Heart left ventricle (tissue), 16 donors: Measurements from ENCODE around the gene WWTR1. TPM values are rescaled to one million over a fixed set of nuclear protein-coding genes. Genes with fewer than 3 reads are reported as not detected.

Experiments
- ATAC-seq, 4 donors: fragments of 200-7000 bp; cut with Tn5 transposase; one replicate each; pipeline ENCODE4 v1.9.1; 2020 to 2022; ENCODE audit warnings: moderate library complexity in 4 of 4, mild to moderate bottlenecking in 3 of 4, moderate number of reproducible peaks in 1 of 4
- DNase-seq, 5 donors: peaks; one replicate each; pipeline ENCODE4 v3.0.0-alpha.2; 2020
- H3K27ac ChIP-seq, 12 donors: fragments of 200-600 bp; sonication (generic) in 4 of 12; one replicate each; pipeline versions ENCODE4 v1.5.0 to v1.8.0; 2016 to 2022; ENCODE audit warnings: mild to moderate bottlenecking in 2 of 12
- H3K27me3 ChIP-seq, 9 donors: fragments of 200-600 bp; sonication (generic) in 2 of 9; one replicate each; pipeline versions ENCODE4 v1.5.1 to v1.8.0; 2016 to 2022; ENCODE audit warnings: mild to moderate bottlenecking in 3 of 9
- H3K36me3 ChIP-seq, 9 donors: fragments of 200-600 bp; sonication (generic) in 2 of 9; one replicate each; pipeline versions ENCODE4 v1.5.0 to v1.8.0; 2018 to 2022; ENCODE audit warnings: mild to moderate bottlenecking in 2 of 9
- H3K4me1 ChIP-seq, 12 donors: fragments of 200-600 bp; sonication (generic) in 4 of 12; one replicate each; pipeline versions ENCODE4 v1.5.0 to v1.8.0; 2016 to 2022; ENCODE audit warnings: mild to moderate bottlenecking in 3 of 12
- H3K4me3 ChIP-seq, 12 donors: fragments of 200-600 bp; sonication (generic) in 4 of 12; one replicate each; pipeline versions ENCODE4 v1.5.0 to v1.8.0; 2017 to 2022; ENCODE audit warnings: mild to moderate bottlenecking in 9 of 12, moderate library complexity in 4 of 12
- H3K9me3 ChIP-seq, 12 donors: fragments of 200-600 bp; sonication (generic) in 4 of 12; one replicate each; pipeline versions ENCODE4 v1.5.0 to v1.8.0; 2016 to 2022; ENCODE audit warnings: mild to moderate bottlenecking in 1 of 12
- CTCF ChIP-seq, 12 donors: fragments of 200-600 bp; sonication (generic) in 4 of 12; IDR thresholded peaks; one replicate each; pipeline versions ENCODE4 v1.5.0 to v1.8.0; 2018 to 2022; ENCODE audit warnings: antibody characterized with exemption in 12 of 12, mild to moderate bottlenecking in 5 of 12
- POLR2A ChIP-seq, 2 donors: fragments of 450-650 bp; IDR thresholded peaks; one replicate each; pipeline ENCODE4 v1.6.1; 2017; ENCODE audit warnings: antibody characterized with exemption in 2 of 2, mild to moderate bottlenecking in 2 of 2, moderate library complexity in 2 of 2
- WGBS, 4 donors: extraction: QIAGEN DNeasy Blood & Tissue Kit in 2 of 4; methylation state at CpG; one replicate each; pipeline versions ENCODE4 v1.1.5 to v1.1.7; 2013 to 2018; 5-methylcytosine and 5-hydroxymethylcytosine counted together
- intact Hi-C, 10 donors: fragments of 100-400 bp; cut with DNase I; formaldehyde crosslinking; loops; one replicate each; pipeline versions ENCODE4 v1.11.1 to v1.14.2; 2022
- polyA plus RNA-seq, 2 donors: library from polyadenylated mRNA; stranded (reverse); fragments of 200-250 nt; gene quantifications; one replicate each; pipeline ENCODE4 v1.2.3, GENCODE V29; 2013
- total RNA-seq, 9 donors: library from RNA; depleted of rRNA in 2 of 9; stranded (reverse); fragments of >200 nt in 2 of 9; fragmentation: NEBNext Ultra II Directional in 3 of 9; extraction: Animal tissue kit (Norgen Biotek cat#: 25700) in 3 of 9; gene quantifications; one replicate each; pipeline versions ENCODE4 v1.1.0 to v1.2.4, GENCODE V29; 2016 to 2023
- donor health status: ischemic (EF 13 %, LVEDD 7.1; RV severe dilation, severe dysfunction).
- donor health status: healthy with polysubstance abuse.
- donor health status: DM: no; HTN: yes; CAD: no.
- donor health status: DM: no; HTN: no; CAD: no.
- donor health status: ischemic (EF 25% LVEDD 6.9; RV normal size, moderate dysfunction).
- donor health status: ischemic (EF 25% LVEDD 5.7; RV mildly dilated, moderate dysfunction).
- donor health status: healthy.
- donor health status: DM: yes; HTN: yes; CAD: no.
- donor health status: ischemic (EF 35%, LVEDD 5.7; RV mildly dilated, moderate dysfunction).
- donor health status: nonischemic (EF 11% LVEDD 7.7; RV severe dilation, severe dysfunction).
- donor health status: DM: yes; HTN: yes; CAD: no.
- donor health status: PGD.
- donor health status: ischemic (EF 29% LVEDD 5.4; RV normal size, mild dysfunction).
- donor health status: nonischemic (EF 23%, LVEDD 6.1; RV moderate dilation, normal function).

WWTR1 gene
- total and polyA plus RNA-seq, 11 donors: 14.5 to 71.7 (median 41.2) TPM

- ATAC-seq (no peak), DNase-seq (no peak)
- TF ChIP-seq POLR2A (IDR thresholded peaks at IDR 0.05) (no peak), CTCF (IDR thresholded peaks at IDR 0.05) (no peak)
- Histone ChIP-seq H3K4me1 (peaks cover 0 to 3% (median 0%) of the 10 kb centered on the region in 12 donors), H3K4me3 (no peak overlapping the region), H3K27ac (no peak overlapping the region), H3K27me3 (no peaks in the 10 kb centered on the region), H3K9me3 (peaks cover 0 to 8% (median 0%) of the 10 kb centered on the region in 12 donors), H3K36me3 (no peaks in the 10 kb centered on the region)
- 90 to 94% (median 92%) methylated on average over 5 of the region's 5 CpGs for WGBS, 4 donors
- intact Hi-C loops: loop anchor here in 7 of 10 donors (10.0 kb wide), 2 partner anchors 212 to 362 kb away; partner anchors contain the start of gene HPS3 (in 6 of the 7)
Measured at GRCh38 chr3:149486726-149487125, 171.1 kb downstream of the WWTR1 start.

- TF ChIP-seq CTCF (IDR thresholded peaks at IDR 0.05) (no peak), POLR2A (IDR thresholded peaks at IDR 0.05) (no peak)
- WGBS, 4 donors: 73 to 83% (median 79%) methylated on average over 2 of the region's 2 CpGs
- Histone ChIP-seq H3K36me3 (no peaks in the 10 kb centered on the region), H3K27me3 (no peaks in the 10 kb centered on the region), H3K9me3 (no peaks in the 10 kb centered on the region), H3K4me1 (peaks cover 0 to 19% (median 10%) of the 10 kb centered on the region in 12 donors), H3K27ac (no peak overlapping the region), H3K4me3 (no peak overlapping the region)
- DNase-seq: no peak
- intact Hi-C loops: loop anchor here in 9 of 10 donors (2.0 to 10.0 kb wide), 6 partner anchors 85 to 357 kb away; partner anchors contain the start of gene HPS3 (in 6 of the 9)
- no peak for ATAC-seq
Measured at GRCh38 chr3:149481491-149481890, 176.3 kb downstream of the WWTR1 start.

GRCh38 chr3:149481056-149481455 is 176.8 kb downstream of the WWTR1 start:
- 87 to 96% (median 93%) methylated on average over 3 of the region's 3 CpGs for WGBS, 4 donors

More at GRCh38 chr3:149481056-149481455, 176.8 kb downstream of the WWTR1 start:
- no peak for DNase-seq
- Histone ChIP-seq H3K27me3 (no peaks in the 10 kb centered on the region), H3K9me3 (no peaks in the 10 kb centered on the region), H3K4me1 (peaks cover 0 to 19% (median 10%) of the 10 kb centered on the region in 12 donors), H3K27ac (no peak overlapping the region), H3K4me3 (no peak overlapping the region), H3K36me3 (no peaks in the 10 kb centered on the region)
- TF ChIP-seq CTCF (IDR thresholded peaks at IDR 0.05) (no peak), POLR2A (IDR thresholded peaks at IDR 0.05) (no peak)
- no peak for ATAC-seq
- intact Hi-C loops: loop anchor here in 9 of 10 donors (2.0 to 10.0 kb wide), 6 partner anchors 84 to 356 kb away; partner anchors contain the start of gene HPS3 (in 6 of the 9)
